ENCODE measurements around the gene PSENEN. TPM values are rescaled to one million over a fixed set of nuclear protein-coding genes. Genes with fewer than 3 reads are reported as not detected.
A peak's percentile ranks its signal among the peaks of the same experiment; 100 is the strongest.

The PSENEN gene
- total and polyA plus RNA-seq, 3 experiments from 2014 or later: 50.8 to 101 (median 57.8) TPM

DNA sequence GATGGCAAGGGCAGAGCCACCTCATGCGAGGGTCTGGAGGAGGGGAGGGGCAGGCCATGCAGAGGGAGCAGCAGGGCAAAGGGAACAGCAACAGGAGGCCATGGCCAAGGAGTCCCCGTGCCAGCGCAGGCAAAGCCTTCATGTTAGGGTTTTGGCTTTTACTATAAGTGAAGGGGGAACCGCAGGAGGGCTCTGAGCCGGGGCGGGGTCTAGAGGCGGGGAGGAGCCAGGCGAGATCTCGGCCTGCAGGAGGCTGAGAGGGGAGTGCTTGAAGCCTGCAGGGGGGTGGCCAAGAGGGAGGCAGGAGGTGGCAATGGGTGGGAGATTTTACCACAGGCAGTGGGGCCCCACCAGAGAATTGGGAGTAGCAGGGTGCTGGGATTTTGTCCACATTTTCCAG lies 36.2 kb downstream of the PSENEN start:
- Mint-ChIP-seq H3K27me3 (no peaks in the 10 kb centered on the region), H3K27ac (peak overlapping the region in 4 of 8 donors; percentile 55 to 70 (median 58)), H3K9me3 (no peaks in the 10 kb centered on the region), H3K4me1 (peaks cover 4 to 5% (median 5%) of the 10 kb centered on the region in 3 donors), H3K4me3 (no peak overlapping the region), H3K36me3 (peaks cover 0 to 16% (median 4%) of the 10 kb centered on the region in 3 donors)
- ChIA-PET POLR2A (no interaction called here), CTCF (no interaction called here)
- Histone ChIP-seq H3K27me3 (ENCODE audit: insufficient read depth, low read length, poor library complexity, severe bottlenecking) (no peaks in the 10 kb centered on the region), H3K36me3 (ENCODE audit: insufficient read depth, low read length) (no peaks in the 10 kb centered on the region), H3K4me1 (ENCODE audit: insufficient read depth, low read length) (peaks cover under 1% of the 10 kb centered on the region), H3K27ac (ENCODE audit: low read depth, low read length) (no peak overlapping the region), H3K9me3 (ENCODE audit: low read length) (no peaks in the 10 kb centered on the region), H3K4me3 (ENCODE audit: low read length) (no peak overlapping the region)
- DNase-seq: no peak

DNA sequence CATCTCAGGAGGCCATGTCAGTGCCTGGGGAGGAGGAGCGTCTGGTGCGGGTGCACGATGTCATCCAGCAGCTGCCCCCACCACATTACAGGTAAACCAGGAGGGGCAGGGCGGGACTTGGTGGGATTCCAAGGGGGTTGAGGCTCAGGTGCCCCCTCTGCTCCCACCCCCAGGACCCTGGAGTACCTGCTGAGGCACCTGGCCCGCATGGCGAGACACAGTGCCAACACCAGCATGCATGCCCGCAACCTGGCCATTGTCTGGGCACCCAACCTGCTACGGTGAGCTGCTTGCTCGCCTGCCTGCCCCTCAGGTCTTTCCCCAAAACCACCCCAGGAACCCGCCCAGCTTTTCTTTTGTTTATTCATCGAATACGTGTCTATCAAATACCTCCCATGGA lies 37.1 kb downstream of the PSENEN start:
- Histone ChIP-seq H3K4me1 (ENCODE audit: insufficient read depth, low read length) (no peaks in the 10 kb centered on the region), H3K4me3 (ENCODE audit: low read length) (no peak overlapping the region), H3K27me3 (ENCODE audit: insufficient read depth, low read length, poor library complexity, severe bottlenecking) (no peaks in the 10 kb centered on the region), H3K9me3 (ENCODE audit: low read length) (no peaks in the 10 kb centered on the region), H3K27ac (ENCODE audit: low read depth, low read length) (no peak overlapping the region), H3K36me3 (ENCODE audit: insufficient read depth, low read length) (no peaks in the 10 kb centered on the region)
- no peak overlapping the region for H3K27ac Mint-ChIP-seq
- CTCF ChIA-PET: no interaction called here
- DNase-seq: no peak
- H3K27me3 Mint-ChIP-seq: no peaks in the 10 kb centered on the region
- H3K36me3 Mint-ChIP-seq: peaks cover 0 to 16% (median 4%) of the 10 kb centered on the region in 3 donors
- POLR2A ChIA-PET: no interaction called here
- H3K4me1 Mint-ChIP-seq: peaks cover 0 to 2% (median 0%) of the 10 kb centered on the region in 3 donors
- no peak overlapping the region for H3K4me3 Mint-ChIP-seq
- H3K9me3 Mint-ChIP-seq: no peaks in the 10 kb centered on the region

DNA sequence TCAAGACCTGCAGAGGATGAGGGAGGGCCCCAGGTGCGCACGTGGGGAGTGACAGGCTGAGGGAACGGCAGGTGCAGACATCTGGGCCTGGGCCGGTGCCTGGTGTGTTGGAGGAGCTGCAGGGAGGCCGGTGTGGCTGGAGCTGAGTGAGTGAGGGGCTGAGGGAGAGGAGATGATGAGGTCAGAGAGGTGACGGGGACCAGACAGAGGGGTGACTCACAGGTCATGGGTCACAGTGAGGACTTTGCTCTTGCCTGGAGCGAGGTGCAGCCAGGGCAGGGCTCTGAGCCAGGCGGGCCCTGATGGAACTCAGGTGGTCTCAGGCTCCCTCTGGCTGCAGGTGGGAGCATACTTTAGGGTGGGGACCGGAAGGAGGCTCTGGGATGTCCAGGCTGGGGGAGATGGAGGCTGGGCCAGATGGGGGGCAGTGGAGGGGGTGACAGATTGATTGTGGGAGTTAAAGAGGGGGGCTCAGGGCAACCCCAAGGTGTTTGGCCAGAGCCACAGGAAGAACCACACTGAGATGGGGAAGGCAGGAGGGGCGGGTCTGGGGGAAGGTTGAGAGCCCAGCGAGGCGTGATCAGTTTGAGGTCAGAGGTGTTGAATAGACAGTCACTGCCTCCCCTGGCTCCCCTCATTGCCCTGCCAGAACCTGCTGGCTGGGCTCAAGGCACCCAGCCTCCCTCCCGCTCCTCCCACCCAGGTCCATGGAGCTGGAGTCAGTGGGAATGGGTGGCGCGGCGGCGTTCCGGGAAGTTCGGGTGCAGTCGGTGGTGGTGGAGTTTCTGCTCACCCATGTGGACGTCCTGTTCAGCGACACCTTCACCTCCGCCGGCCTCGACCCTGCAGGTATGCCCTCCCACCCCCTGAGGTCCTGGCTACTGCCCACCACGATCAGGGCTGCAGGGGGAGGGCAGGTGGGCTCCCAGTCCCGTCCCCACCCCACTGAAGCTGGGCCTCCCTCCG lies 38.3 kb downstream of the PSENEN start:
- no peak overlapping the region for H3K4me3 Mint-ChIP-seq
- ChIA-PET POLR2A (no interaction called here), CTCF (no interaction called here)
- H3K27ac Mint-ChIP-seq: peak overlapping the region in 3 of 8 donors; percentile 15 to 58 (median 55)
- Histone ChIP-seq H3K4me1 (ENCODE audit: insufficient read depth, low read length) (no peaks in the 10 kb centered on the region), H3K4me3 (ENCODE audit: low read length) (no peak overlapping the region), H3K36me3 (ENCODE audit: insufficient read depth, low read length) (no peaks in the 10 kb centered on the region), H3K9me3 (ENCODE audit: low read length) (no peaks in the 10 kb centered on the region), H3K27ac (ENCODE audit: low read depth, low read length) (no peak overlapping the region), H3K27me3 (ENCODE audit: insufficient read depth, low read length, poor library complexity, severe bottlenecking) (no peaks in the 10 kb centered on the region)
- H3K9me3 Mint-ChIP-seq: no peaks in the 10 kb centered on the region
- H3K36me3 Mint-ChIP-seq: peaks cover 0 to 16% (median 4%) of the 10 kb centered on the region in 3 donors
- peaks cover 0 to 2% (median 0%) of the 10 kb centered on the region in 3 donors for H3K4me1 Mint-ChIP-seq
- no peak for DNase-seq
- no peaks in the 10 kb centered on the region for H3K27me3 Mint-ChIP-seq

DNA sequence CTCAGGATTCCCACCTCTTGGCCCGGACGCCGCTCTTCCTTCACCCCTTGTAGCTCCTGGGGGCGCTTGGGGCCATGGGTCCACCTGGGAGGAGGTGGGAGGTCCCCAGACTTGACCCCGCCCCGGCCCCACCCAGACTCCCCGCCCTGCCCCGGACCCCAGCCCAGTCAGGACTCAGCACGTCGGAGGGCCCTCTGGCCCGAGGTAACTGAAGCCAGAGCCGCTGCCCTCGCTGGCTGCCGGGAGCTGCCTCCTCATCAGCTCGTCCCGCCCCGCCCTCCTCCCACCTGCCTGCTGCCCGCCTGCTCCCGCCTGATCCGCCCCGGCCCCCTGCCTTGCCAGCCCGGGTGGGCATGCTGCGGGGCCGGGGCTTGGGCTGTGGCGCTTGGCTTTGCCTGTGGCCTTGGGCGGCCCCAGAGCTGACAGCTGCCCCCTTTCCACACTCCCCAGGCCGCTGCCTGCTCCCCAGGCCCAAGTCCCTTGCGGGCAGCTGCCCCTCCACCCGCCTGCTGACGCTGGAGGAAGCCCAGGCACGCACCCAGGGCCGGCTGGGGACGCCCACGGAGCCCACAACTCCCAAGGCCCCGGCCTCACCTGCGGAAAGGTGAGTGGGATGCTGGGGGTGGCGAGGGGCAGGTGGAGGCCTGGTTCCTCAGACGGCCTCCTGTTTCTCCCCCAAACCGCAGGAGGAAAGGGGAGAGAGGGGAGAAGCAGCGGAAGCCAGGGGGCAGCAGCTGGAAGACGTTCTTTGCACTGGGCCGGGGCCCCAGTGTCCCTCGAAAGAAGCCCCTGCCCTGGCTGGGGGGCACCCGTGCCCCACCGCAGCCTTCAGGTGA lies 39.3 kb downstream of the PSENEN start:
- CTCF ChIA-PET: no interaction called here
- Mint-ChIP-seq H3K4me1 (peaks cover 0 to 2% (median 0%) of the 10 kb centered on the region in 3 donors), H3K27me3 (no peaks in the 10 kb centered on the region), H3K36me3 (peaks cover 0 to 11% (median 4%) of the 10 kb centered on the region in 3 donors), H3K4me3 (no peak overlapping the region), H3K27ac (no peak overlapping the region), H3K9me3 (no peaks in the 10 kb centered on the region)
- H3K4me1 ChIP-seq (ENCODE audit: insufficient read depth, low read length): no peaks in the 10 kb centered on the region
- no peaks in the 10 kb centered on the region for H3K27me3 ChIP-seq (ENCODE audit: insufficient read depth, low read length, poor library complexity, severe bottlenecking)
- no peaks in the 10 kb centered on the region for H3K9me3 ChIP-seq (ENCODE audit: low read length)
- POLR2A ChIA-PET: no interaction called here
- no peak overlapping the region for H3K27ac ChIP-seq (ENCODE audit: low read depth, low read length)
- no peak overlapping the region for H3K4me3 ChIP-seq (ENCODE audit: low read length)
- H3K36me3 ChIP-seq (ENCODE audit: insufficient read depth, low read length): no peaks in the 10 kb centered on the region
- no peak for DNase-seq

DNA sequence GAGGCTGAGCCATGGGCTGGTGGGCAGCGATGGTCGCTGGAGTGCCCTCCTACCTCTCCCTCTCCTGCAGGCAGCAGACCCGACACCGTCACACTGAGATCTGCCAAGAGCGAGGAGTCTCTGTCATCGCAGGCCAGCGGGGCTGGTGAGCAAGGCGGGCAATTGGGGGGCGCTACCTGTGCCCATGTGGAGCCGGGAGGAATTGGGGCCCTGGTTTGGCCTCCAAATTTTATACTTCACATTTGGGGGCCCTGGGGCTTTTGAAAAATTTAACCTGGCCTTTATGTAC lies 39.8 kb downstream of the PSENEN start:
- Histone ChIP-seq H3K27ac (ENCODE audit: low read depth, low read length) (no peak overlapping the region), H3K9me3 (ENCODE audit: low read length) (no peaks in the 10 kb centered on the region), H3K4me3 (ENCODE audit: low read length) (no peak overlapping the region), H3K36me3 (ENCODE audit: insufficient read depth, low read length) (no peaks in the 10 kb centered on the region), H3K4me1 (ENCODE audit: insufficient read depth, low read length) (no peaks in the 10 kb centered on the region), H3K27me3 (ENCODE audit: insufficient read depth, low read length, poor library complexity, severe bottlenecking) (no peaks in the 10 kb centered on the region)
- Mint-ChIP-seq H3K27ac (no peak overlapping the region), H3K36me3 (peaks cover 0 to 8% (median 4%) of the 10 kb centered on the region in 3 donors), H3K4me3 (peak overlapping the region in 1 of 7 donors; percentile 37), H3K9me3 (no peaks in the 10 kb centered on the region), H3K27me3 (no peaks in the 10 kb centered on the region), H3K4me1 (peaks cover 0 to 2% (median 0%) of the 10 kb centered on the region in 3 donors)
- DNase-seq: no peak
- ChIA-PET POLR2A (no interaction called here), CTCF (no interaction called here)

DNA sequence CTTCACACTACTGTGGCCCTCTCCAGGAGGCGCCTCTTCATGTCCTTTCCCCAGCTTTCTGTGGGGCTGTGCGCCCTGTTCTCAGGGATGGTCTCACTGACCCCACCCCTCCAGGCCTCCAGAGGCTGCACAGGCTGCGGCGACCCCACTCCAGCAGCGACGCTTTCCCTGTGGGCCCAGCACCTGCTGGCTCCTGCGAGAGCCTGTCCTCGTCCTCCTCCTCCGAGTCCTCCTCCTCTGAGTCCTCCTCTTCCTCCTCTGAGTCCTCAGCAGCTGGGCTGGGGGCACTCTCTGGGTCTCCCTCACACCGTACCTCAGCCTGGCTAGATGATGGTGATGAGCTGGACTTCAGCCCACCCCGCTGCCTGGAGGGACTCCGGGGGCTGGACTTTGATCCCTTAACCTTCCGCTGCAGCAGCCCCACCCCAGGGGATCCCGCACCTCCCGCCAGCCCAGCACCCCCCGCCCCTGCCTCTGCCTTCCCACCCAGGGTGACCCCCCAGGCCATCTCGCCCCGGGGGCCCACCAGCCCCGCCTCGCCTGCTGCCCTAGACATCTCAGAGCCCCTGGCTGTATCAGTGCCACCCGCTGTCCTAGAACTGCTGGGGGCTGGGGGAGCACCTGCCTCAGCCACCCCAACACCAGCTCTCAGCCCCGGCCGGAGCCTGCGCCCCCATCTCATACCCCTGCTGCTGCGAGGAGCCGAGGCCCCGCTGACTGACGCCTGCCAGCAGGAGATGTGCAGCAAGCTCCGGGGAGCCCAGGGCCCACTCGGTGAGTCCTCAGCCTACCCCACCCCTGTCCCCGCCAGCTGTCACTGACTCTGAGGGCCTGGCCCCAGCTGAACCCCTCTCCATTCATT lies 41.1 kb downstream of the PSENEN start:
- peaks cover 0 to 4% (median 3%) of the 10 kb centered on the region in 3 donors for H3K36me3 Mint-ChIP-seq
- ChIA-PET POLR2A (no interaction called here), CTCF (no interaction called here)
- Histone ChIP-seq H3K9me3 (ENCODE audit: low read length) (no peaks in the 10 kb centered on the region), H3K4me1 (ENCODE audit: insufficient read depth, low read length) (no peaks in the 10 kb centered on the region), H3K4me3 (ENCODE audit: low read length) (no peak overlapping the region), H3K36me3 (ENCODE audit: insufficient read depth, low read length) (no peaks in the 10 kb centered on the region), H3K27me3 (ENCODE audit: insufficient read depth, low read length, poor library complexity, severe bottlenecking) (no peaks in the 10 kb centered on the region), H3K27ac (ENCODE audit: low read depth, low read length) (no peak overlapping the region)
- H3K4me1 Mint-ChIP-seq: peaks cover 0 to 2% (median 0%) of the 10 kb centered on the region in 3 donors
- no peaks in the 10 kb centered on the region for H3K9me3 Mint-ChIP-seq
- peak overlapping the region in 1 of 7 donors; percentile 37 for H3K4me3 Mint-ChIP-seq
- DNase-seq: no peak
- H3K27ac Mint-ChIP-seq: peak overlapping the region in 1 of 8 donors; percentile 82
- no peaks in the 10 kb centered on the region for H3K27me3 Mint-ChIP-seq

DNA sequence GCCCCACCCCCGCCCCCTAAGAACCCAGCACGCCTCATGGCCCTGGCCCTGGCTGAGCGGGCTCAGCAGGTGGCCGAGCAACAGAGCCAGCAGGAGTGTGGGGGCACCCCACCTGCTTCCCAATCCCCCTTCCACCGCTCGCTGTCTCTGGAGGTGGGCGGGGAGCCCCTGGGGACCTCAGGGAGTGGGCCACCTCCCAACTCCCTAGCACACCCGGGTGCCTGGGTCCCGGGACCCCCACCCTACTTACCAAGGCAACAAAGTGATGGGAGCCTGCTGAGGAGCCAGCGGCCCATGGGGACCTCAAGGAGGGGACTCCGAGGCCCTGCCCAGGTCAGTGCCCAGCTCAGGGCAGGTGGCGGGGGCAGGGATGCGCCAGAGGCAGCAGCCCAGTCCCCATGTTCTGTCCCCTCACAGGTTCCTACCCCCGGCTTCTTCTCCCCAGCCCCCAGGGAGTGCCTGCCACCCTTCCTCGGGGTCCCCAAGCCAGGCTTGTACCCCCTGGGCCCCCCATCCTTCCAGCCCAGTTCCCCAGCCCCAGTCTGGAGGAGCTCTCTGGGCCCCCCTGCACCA lies 41.9 kb downstream of the PSENEN start:
- Histone ChIP-seq H3K27me3 (ENCODE audit: insufficient read depth, low read length, poor library complexity, severe bottlenecking) (no peaks in the 10 kb centered on the region), H3K36me3 (ENCODE audit: insufficient read depth, low read length) (no peaks in the 10 kb centered on the region), H3K27ac (ENCODE audit: low read depth, low read length) (no peak overlapping the region), H3K4me3 (ENCODE audit: low read length) (no peak overlapping the region), H3K4me1 (ENCODE audit: insufficient read depth, low read length) (no peaks in the 10 kb centered on the region), H3K9me3 (ENCODE audit: low read length) (no peaks in the 10 kb centered on the region)
- DNase-seq: no peak
- H3K4me3 Mint-ChIP-seq: no peak overlapping the region
- H3K27me3 Mint-ChIP-seq: no peaks in the 10 kb centered on the region
- no peak overlapping the region for H3K27ac Mint-ChIP-seq
- ChIA-PET CTCF (interaction anchor here (0.6 kb wide), 1 partner anchor 95 kb away, joined by 3 read pairs; no protein-coding TSS in a partner anchor), POLR2A (no interaction called here)
- H3K4me1 Mint-ChIP-seq: peaks cover 0 to 2% (median 0%) of the 10 kb centered on the region in 3 donors
- no peaks in the 10 kb centered on the region for H3K9me3 Mint-ChIP-seq
- peaks cover 0 to 4% (median 3%) of the 10 kb centered on the region in 3 donors for H3K36me3 Mint-ChIP-seq
